Activated CD4-positive, alpha-beta T cell treated with anti-CD3 and anti-CD28 coated beads, Interleukin-2, Interleukin-4, amounts not matched to agents 100 ng/mL and 50 ng/mL, durations not matched to agents 16 hours and 8 hours (primary cell): ENCODE results near the gene KRT81.
"Not testable (repeated sequence)": the region's sequence is repeated elsewhere in the genome, so short reads cannot be mapped to it uniquely, and the experiment has no call there.

ENCODE experiments used
- DNase-seq: peaks from one replicate; pipeline ENCODE4 v3.0.0-alpha.2; 2020; ENCODE audit warnings: low spot score

KRT81 gene

GRCh38 chr12:52253391-52254179 lies 37.7 kb downstream of the KRT81 start:
- DNase-seq: no peak

DNA sequence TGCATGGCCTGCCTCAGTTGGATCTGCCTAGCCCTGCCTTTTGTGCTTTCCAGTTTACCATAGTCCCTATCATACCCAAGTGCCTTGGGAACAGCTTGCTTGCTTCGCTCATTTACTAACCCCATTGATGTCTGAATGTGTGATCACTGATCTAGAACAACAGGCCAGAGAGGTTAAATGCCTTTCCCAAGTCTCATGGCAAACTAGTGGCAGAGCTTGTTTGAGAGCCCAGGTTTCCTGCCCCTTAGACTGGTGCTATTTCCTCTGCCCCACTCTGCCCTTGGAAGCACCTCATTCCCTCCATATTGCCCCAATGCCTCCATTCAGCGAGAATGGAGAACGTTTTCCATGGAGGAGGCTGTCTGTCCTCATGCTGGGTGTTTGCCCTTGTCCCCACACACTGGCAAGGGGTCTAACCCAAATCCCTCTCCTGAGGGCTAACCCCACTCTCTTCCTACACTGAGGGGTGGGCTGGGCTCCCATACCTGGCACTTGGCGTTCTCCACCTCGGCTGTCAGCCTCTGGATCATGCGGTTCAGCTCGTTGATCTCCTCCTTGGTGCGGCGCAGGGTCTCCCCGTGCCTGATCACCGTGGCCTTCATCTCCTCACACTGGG lies 38.5 kb downstream of the KRT81 start:
- DNase-seq: no peak

- not testable (repeated sequence) for DNase-seq
These were observed 39.1 kb downstream of the KRT81 start for GRCh38 chr12:52252175-52252615.

DNA sequence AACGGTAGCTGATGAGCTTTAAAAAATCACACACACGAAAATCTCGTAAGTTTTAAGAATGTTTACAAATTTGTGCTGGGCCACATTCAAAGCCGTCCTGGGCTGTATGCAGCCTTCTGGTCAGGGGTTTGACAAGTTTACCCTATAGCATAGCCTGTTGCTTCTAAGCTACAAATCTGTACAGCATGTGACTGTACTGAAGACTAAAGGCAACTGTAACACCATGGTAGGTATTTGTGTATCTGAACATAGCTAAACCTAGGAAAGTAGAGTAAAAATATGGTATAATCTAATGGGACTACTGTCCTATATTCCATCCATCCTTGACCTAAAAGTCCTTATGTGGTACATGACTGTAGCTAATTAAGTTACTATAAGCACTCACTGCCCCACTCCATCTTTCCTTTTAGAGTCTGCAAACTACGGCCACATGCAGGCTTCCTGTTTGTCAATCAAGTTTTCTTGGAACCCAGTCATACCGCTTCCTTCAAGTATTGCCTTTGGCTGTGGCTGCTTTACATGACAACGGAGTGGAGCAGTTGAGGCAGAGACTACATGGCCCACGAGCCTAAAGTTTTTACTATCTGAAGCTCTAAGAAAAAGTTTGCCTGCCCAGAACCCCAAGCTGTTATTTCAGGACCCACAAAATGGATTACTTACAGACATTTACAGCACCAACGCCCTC lies 39.8 kb downstream of the KRT81 start:
- peak; percentile 66 for DNase-seq

DNA sequence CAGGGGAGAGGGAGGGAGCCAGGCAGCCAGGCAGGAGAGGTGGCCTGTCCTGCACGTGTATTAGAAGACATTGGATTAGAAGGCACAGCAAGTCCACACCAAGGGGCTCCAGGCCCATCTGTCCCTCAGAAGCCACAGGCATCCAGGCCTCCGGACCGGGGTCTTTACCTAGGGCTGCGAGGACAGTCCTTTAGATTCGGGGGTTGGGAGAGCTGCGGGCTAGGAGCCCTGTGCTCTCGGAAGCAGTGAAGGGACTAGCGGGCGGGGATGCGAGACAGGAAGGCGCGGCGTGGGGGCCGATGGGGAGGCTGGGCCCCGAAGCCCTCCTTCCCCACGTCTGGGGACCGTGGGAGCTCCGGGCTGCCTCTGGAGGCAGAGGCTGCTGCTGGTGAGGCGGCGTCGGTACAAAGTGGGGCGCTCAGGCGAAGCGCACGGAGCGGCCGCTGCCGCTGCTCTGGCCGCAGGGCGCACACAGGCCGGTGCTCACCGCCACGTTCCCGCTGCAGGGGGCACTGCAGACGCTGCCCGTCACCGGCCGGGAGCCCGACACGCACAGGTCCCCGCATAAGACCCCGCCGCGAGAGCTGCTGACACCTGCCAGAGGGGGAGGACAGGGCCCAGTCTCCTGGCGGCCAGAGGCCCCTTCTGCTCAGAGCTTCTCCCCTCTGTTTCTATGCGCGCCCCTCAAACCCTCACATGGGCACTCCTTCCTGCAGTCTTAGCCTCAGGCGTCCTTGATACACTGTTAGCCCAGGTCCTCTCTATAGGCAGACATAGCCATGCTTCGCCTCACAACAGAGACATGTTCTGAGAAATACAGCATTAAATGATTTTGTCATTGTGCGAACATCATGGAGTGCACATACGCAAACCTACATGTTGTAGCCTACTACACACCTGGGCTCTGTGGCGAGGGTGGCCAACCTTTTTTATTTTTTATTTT lies 41.0 kb downstream of the KRT81 start:
- DNase-seq: no peak

- DNase-seq: no peak
These were observed 41.8 kb downstream of the KRT81 start for GRCh38 chr12:52249511-52250047.

DNA sequence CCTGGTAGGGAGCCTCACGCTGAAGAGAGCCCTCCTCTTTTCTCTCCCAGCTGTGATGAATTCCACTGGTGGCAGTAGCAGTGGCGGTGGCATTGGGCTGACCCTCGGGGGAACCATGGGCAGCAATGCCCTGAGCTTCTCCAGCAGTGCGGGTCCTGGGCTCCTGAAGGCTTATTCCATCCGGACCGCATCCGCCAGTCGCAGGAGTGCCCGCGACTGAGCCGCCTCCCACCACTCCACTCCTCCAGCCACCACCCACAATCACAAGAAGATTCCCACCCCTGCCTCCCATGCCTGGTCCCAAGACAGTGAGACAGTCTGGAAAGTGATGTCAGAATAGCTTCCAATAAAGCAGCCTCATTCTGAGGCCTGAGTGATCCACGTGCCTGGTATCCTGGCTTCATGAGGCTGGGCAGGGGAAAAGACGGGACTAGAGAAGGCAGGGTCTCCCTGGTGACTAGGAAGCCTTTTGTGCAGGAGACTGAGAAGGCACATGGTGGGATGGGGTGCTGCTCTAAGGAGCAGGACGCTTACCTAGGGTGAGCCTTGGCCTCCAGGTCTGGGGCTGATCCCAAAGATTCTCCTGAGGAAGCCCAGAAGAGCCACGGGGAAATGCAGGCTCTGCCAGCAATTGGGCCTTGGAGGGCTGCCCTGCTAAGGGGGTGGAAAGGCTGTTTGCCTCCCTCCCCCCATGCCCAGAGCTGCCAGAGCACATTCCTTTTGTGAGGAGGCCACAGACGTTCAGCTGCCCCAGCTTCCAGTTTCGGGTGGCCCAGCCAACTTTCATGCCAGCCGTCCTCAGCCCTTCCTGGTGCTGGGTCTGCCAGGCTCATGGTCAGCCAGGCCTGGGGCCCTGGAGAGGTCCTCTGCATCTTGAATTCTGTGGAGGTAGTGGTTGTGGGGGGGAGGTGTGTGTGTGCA lies 42.5 kb downstream of the KRT81 start:
- DNase-seq: no peak

DNA sequence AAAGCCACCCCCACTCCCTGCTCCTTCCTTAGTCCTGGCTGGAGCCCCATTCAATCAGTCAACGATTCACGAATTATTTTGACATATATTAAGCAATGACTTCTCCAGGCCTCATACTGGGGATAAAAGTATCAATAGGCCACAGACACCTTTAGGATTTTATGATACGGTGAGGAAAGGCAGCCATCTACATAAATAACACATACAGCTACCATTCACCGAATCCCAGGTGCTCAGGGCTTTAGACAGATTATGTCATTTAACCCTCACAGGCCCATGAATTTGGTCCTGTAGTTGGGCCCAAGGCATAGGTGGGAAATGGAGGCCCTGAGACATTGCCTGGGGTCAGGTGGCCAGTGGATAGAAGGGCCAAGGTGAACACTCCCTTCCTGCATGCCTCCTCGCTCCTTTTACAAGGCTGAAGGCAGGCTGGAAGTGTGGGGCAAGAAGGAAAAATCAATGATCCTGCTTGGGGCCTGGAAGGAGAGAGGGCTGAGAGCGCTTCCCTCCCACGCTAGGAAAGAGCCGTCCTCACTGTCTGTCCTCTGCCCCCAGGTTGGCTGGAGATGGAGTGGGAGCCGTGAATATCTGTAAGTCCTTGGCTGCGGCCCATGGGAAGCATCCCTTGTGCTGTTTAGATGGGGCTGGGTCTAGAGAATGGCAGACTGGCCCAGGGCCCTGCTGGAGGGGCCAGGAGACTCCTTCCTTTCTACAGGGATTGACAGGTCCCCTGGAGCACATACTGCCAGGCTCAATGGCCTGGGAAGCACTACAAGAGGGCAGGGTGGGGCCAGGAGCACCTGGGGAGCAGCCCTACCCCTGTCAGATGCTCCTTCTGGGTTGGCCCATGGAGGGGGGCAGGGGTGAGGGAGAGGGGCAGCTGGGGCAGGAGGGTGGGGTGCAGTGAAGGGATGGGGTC lies 43.5 kb downstream of the KRT81 start:
- DNase-seq: no peak

DNA sequence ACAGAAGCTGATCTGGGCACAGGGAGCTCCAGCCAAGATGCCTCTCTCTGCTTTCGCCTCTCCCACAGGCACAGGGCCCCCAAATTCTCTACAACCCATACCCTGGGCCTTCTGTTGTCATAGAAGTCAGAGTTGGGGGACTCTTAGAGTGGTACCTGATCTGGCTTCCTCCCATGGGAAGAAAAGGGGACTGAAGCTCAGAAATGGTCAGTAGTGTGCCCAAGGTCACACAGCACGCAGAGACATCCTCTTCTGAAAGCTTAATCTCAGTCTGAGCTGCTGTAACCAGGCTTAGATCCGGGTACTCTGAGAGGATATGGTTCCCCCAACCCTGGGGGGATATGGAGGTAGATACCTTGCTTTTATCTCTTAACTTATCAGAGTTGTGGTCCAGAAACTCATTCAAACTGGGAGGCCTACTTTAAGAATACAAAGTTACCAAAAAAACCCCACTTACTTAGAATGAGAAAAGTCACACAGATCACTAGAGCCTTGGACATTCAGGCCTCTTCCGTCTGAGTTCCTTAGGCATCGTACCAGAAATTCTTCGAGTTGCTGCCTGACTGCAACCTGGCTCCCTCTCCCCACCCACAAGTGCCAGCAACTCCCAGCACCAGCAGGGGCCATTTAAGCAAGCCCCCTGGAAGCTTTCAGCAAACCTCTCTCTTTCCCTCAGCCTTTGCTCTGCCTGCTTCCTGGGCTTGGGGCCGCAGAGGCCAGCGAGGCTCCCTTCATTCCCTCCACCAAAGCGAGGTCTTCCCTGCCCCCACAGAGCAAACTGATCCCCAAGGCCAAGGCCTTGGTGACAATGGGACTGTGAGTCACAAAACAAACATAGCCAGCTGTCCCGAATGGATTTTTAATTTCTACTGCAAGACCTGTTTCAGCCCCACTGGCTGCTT lies 44.4 kb downstream of the KRT81 start:
- DNase-seq: peak; percentile 46

DNA sequence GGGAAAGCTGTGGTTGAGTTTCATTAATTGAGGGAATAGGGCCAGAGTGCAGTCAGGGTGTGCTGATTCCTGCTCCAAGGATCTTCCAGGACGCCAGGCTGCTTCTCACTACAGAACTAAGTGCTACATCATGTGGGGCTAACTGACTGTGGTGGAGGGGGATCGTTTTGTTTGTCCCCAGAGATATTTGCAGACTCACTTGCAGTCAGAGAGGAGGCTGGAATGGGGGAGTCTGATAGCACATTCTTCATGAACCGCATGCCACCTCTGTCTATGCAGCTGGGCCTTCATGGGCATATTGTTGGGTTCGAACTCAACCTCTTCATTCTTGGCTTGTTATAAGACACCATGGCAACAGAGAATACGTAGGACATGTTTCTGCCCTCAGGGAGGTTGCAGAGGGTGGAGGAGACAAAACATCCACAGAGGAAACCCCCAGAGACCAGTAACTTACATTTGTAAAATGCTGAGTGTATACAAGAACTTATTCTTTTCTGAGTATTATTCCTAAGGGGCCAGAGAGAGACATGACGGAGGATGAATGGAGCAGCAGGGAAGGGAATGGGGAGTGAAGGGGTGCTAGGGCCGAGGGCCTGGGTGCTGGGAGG lies 45.3 kb downstream of the KRT81 start:
- DNase-seq: no peak

- no peak for DNase-seq
These were observed 45.9 kb downstream of the KRT81 start for GRCh38 chr12:52245259-52245961.

GRCh38 chr12:52244615-52244994 lies 46.7 kb downstream of the KRT81 start:
- DNase-seq: no peak

GRCh38 chr12:52243856-52244614 lies 47.3 kb downstream of the KRT81 start:
- peak; percentile 71 for DNase-seq

DNA sequence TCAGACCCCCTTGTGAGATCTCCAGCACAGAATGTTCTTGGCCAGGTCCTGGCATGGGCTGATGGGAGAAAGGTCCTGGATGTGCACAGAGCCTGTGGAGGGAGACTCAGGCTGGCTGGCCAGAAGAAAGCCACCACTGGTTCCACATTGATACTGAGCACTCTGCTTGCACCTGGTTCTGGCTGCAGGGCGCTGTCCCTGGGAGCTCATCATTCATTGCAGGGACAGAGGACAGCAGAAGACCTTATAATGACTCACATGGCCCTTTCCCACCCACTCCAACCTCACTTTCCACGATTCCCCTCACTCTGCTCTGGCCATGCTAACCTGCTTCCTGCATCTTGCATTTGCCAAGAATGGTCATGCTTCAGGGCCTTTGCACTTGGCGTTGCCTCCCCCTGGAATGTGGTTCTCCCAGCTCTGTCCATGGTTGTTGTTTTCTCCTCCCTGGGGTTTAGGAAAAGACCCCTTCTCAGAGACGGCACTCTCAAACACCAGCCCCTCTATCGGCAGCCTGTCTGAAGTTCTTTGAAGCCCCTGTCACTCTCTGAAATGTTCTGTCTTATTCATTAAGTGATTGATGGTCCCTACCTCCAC lies 48.0 kb downstream of the KRT81 start:
- no peak for DNase-seq

DNA sequence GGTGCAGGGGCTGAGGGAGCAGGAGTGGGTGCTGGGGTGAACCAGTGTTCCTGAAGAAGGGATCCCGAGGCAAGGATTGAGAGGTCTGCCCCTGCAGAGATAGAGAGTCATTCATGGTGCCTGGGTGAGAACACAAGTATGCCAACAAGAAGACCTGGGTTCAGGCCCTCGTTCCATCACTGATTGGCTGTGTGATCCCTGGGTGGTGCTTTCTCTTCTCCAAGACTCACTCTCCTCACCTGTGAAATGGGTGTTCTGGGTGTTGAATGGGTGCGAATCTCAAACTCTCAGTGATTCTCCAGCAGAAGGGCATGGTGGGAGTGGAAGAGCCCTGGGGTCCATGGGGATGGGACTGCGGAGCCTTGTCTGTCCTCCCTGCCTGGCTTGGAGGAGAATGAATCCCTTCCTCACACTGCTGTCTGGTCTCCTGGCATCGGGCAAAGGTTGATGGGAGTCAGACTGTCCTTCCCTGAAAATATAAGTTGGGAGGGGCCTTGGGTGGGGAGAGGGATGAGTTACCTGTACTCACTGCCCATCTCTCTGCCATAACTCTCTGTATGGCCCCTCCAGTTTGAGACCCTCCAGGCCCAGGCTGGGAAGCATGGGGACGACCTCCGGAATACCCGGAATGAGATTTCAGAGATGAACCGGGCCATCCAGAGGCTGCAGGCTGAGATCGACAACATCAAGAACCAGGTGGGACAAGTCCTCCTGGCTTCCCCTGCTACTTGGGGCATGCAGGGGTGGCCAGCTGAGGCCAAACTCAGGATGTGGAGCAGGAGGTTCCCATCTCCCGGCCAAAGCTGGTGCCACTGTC lies 48.7 kb downstream of the KRT81 start:
- no peak for DNase-seq
